Measurements from ENCODE around the gene EEPD1.

Gene EEPD1

DNA sequence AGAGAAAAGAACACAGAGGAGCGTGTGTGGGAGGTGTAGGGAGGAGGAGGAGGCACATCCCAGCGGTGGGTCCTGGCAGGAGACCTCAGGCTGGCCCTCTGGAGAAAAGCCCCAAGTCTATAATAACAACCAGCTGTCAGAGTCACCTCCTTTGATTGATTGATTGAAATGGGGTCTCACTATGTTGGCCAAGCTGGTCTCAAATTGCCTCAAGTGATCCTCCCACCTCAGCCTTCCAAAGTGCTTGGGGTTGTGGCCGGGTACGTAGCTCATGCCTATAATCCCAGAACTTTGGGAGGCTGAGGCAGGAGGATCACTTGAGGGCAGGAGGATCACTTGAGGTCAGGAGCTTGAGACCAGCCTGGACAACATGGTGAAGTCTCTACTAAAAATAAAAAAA is 133.6 kb downstream of the EEPD1 start:
- Histone ChIP-seq H3K27me3 (ENCODE audit: control insufficient read depth, insufficient read depth, low read length) (no peaks in the 10 kb centered on the region), H3K9me3 (ENCODE audit: control insufficient read depth, low read length) (no peaks in the 10 kb centered on the region), H3K9ac (ENCODE audit: low read length) (no peak overlapping the region), H3K4me1 (ENCODE audit: control insufficient read depth, insufficient read depth, low read length) (peaks cover 53% of the 10 kb centered on the region), H3K36me3 (ENCODE audit: control insufficient read depth, insufficient read depth, low read length) (no peaks in the 10 kb centered on the region), H3K4me3 (ENCODE audit: low read length) (no peak overlapping the region)

DNA sequence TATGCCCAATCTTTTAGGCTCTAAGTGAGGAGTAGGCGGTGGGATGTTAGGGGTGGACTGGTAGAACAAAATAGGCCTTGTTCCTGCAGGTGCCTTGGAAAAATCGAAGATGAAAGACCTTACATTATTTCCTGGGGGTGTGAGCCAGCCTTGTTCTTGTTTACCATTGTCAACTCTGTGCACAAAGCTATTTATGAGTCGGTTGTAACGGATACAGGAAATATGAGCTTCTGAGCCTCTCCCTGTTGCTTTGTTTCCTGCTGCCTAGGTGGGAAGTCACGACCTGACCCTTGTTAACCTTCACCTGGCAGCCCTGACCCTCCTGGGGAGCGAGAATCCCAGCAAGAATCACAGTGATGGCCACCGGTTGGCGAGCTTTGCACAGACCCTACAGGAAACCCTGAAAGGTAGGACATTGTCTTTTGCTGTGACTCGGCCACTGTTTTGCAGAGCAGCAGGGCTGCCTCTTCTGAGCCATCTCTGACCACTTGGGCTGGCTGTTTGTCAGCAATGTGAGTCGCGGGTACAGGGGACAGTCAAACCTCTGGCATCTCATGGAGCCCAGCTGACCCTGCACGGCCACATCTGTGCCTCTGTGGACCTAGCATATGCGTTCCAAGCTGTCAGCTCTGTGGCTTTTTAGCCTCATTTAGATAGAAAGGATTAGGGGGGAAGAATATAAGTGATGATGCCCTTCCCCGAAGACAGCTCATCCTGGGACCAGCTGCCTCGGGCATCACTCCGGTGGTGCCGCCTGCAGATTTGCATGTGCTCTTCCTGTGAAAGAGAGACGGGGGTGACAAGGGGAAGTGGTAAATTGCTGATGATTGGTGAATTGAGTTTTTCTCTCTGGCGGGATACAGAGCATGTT is 134.6 kb downstream of the EEPD1 start:
- H3K9ac ChIP-seq (ENCODE audit: low read length) = no peak overlapping the region
- no peak overlapping the region for H3K4me3 ChIP-seq (ENCODE audit: low read length)
- H3K27me3 ChIP-seq (ENCODE audit: control insufficient read depth, insufficient read depth, low read length) = no peaks in the 10 kb centered on the region
- H3K4me1 ChIP-seq (ENCODE audit: control insufficient read depth, insufficient read depth, low read length) = peaks cover 54% of the 10 kb centered on the region
- H3K36me3 ChIP-seq (ENCODE audit: control insufficient read depth, insufficient read depth, low read length) = no peaks in the 10 kb centered on the region
- no peaks in the 10 kb centered on the region for H3K9me3 ChIP-seq (ENCODE audit: control insufficient read depth, low read length)

DNA sequence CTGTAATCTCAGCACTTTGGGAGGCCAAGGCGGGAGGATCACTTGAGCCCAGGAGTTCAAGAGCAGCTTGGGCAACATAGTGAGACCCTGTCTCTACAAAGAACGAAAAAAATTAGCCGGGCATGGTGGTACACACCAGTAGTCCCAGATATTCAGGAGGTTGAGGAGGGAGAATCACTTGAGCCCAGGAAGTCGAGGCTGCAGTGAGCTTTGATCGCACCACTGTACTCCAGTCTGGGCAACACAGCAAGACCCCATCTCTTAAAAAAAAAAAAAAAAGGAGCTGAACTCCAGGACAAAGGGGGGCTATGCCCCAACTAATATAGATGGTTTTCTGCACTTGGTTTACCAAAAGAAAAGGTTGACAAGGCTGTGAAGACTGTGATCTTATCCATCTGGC is 135.4 kb downstream of the EEPD1 start:
- H3K9ac ChIP-seq (ENCODE audit: low read length) = no peak overlapping the region

DNA sequence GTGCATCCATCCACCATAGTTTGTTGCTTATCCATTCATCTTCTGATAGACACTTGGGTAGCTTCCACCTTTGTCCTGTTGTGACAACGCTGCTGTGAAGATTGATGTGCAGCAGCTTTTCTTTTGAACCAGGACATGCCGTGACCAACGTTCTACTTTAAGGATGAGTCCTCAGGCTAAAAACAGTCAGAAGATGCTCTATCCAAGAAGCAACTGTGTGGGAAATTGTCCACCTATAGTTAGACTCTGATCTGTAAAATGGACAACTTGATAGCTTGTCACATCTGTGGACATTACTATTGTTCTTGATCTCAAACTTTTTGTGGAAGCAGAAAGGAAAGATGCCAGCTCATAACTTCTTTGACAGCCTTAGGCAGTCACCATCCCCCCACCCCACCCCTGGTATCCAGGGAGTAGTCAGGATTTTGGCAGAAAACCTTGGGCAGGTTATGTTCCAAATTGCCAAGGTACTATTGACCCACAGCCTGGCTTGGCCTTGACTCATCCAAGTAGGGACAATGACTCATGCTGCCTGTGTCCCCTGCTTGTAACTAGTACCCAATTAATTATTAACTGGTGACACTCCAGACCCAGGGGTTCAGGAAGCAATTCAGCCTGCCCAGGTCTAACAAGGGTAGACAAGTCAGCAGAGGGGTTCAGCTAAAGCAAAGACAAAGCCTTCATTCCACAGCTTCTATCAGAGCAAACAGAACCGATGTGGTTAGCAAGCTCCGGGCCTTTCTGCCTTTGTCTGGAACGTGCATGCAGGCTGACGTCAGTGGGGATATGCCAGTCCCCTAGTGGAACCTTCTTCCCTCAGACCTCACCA is 137.0 kb downstream of the EEPD1 start:
- H3K4me3 ChIP-seq (ENCODE audit: low read length) = no peak overlapping the region
- H3K36me3 ChIP-seq (ENCODE audit: control insufficient read depth, insufficient read depth, low read length) = no peaks in the 10 kb centered on the region
- peak overlapping the region; percentile 64 for H3K9ac ChIP-seq (ENCODE audit: low read length)
- H3K9me3 ChIP-seq (ENCODE audit: control insufficient read depth, low read length) = no peaks in the 10 kb centered on the region
- no peaks in the 10 kb centered on the region for H3K27me3 ChIP-seq (ENCODE audit: control insufficient read depth, insufficient read depth, low read length)
- H3K4me1 ChIP-seq (ENCODE audit: control insufficient read depth, insufficient read depth, low read length) = peaks cover 55% of the 10 kb centered on the region

More for the DNA sequence above, 135.4 kb downstream of the EEPD1 start:
- Histone ChIP-seq H3K9me3 (ENCODE audit: control insufficient read depth, low read length) (no peaks in the 10 kb centered on the region), H3K27me3 (ENCODE audit: control insufficient read depth, insufficient read depth, low read length) (no peaks in the 10 kb centered on the region), H3K36me3 (ENCODE audit: control insufficient read depth, insufficient read depth, low read length) (no peaks in the 10 kb centered on the region), H3K4me3 (ENCODE audit: low read length) (no peak overlapping the region), H3K4me1 (ENCODE audit: control insufficient read depth, insufficient read depth, low read length) (peaks cover 55% of the 10 kb centered on the region)

DNA sequence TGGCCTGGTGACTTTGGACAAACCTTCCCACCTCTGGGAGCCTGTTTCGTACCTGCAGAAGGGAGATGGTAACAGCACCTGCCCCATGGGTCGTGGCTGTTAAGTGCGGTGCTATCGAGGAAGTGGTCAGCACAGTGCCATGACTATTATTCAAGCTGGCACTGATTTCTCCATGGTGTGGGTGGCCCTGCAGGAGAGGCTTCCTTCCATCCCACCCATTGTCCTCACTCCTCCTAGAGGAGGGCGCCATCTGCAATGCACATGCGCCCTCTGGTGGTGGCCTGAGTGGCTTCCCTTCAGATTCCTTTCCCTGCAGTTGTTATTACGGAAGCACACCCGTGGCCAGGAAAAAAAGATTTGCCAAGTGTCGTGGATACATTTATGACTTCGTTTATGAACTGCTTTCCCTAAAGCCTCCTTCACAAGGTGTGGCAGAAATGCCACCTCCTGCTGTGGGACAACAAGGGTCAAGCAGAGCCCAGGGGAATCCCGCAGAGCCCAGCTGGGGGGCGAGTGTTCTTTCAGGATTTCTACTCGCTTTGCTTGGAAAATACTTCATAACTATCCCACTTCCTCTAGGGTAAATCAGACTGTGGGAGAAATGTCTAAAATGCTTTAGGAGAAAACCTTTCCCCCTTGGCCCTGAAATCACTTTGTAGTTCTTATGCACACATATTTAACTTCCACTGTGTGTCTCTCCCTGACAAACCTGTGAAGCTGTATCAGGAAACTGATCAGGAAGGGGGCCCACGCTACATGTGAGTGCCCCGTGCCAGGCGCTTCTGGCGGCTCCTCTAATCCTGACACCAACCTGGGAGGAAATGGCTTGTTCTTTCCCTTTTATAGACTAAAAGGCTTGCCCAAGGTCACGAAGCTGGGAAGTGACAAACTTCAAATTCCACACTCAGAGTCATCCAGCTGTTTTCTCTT is 138.6 kb downstream of the EEPD1 start:
- no peaks in the 10 kb centered on the region for H3K27me3 ChIP-seq (ENCODE audit: control insufficient read depth, insufficient read depth, low read length)
- H3K4me3 ChIP-seq (ENCODE audit: low read length) = peak overlapping the region; percentile 35
- no peaks in the 10 kb centered on the region for H3K9me3 ChIP-seq (ENCODE audit: control insufficient read depth, low read length)
- no peaks in the 10 kb centered on the region for H3K36me3 ChIP-seq (ENCODE audit: control insufficient read depth, insufficient read depth, low read length)
- H3K4me1 ChIP-seq (ENCODE audit: control insufficient read depth, insufficient read depth, low read length) = peaks cover 46% of the 10 kb centered on the region
- H3K9ac ChIP-seq (ENCODE audit: low read length) = peak overlapping the region; percentile 83

GRCh38 chr7:36295090-36295489 is 142.0 kb downstream of the EEPD1 start:
- Histone ChIP-seq H3K9ac (ENCODE audit: low read length) (no peak overlapping the region), H3K9me3 (ENCODE audit: control insufficient read depth, low read length) (no peaks in the 10 kb centered on the region), H3K27me3 (ENCODE audit: control insufficient read depth, insufficient read depth, low read length) (no peaks in the 10 kb centered on the region), H3K4me1 (ENCODE audit: control insufficient read depth, insufficient read depth, low read length) (peaks cover 26% of the 10 kb centered on the region), H3K36me3 (ENCODE audit: control insufficient read depth, insufficient read depth, low read length) (no peaks in the 10 kb centered on the region), H3K4me3 (ENCODE audit: low read length) (no peak overlapping the region)

DNA sequence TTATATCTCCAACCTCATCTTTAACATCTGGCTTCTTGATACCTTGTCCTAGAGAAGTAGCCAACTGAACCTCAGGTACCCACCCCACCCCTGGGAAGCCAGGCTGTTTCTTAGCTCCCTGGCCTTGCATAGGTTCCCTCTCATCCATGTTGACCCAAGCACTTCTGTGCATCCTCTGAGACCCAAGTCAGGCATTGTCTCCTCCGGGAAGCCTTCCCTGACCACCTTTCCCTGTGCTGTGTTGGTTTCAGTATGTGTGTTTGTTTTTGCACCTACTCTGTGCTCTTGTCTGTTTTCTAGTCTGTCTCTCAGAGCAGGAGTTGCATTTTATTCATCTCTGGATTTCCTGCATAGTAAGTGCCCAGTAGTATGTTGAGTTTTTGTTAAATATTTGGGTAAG is 143.2 kb downstream of the EEPD1 start:
- Histone ChIP-seq H3K4me3 (ENCODE audit: low read length) (no peak overlapping the region), H3K9ac (ENCODE audit: low read length) (no peak overlapping the region), H3K4me1 (ENCODE audit: control insufficient read depth, insufficient read depth, low read length) (peaks cover 18% of the 10 kb centered on the region), H3K36me3 (ENCODE audit: control insufficient read depth, insufficient read depth, low read length) (no peaks in the 10 kb centered on the region), H3K9me3 (ENCODE audit: control insufficient read depth, low read length) (no peaks in the 10 kb centered on the region), H3K27me3 (ENCODE audit: control insufficient read depth, insufficient read depth, low read length) (no peaks in the 10 kb centered on the region)

DNA sequence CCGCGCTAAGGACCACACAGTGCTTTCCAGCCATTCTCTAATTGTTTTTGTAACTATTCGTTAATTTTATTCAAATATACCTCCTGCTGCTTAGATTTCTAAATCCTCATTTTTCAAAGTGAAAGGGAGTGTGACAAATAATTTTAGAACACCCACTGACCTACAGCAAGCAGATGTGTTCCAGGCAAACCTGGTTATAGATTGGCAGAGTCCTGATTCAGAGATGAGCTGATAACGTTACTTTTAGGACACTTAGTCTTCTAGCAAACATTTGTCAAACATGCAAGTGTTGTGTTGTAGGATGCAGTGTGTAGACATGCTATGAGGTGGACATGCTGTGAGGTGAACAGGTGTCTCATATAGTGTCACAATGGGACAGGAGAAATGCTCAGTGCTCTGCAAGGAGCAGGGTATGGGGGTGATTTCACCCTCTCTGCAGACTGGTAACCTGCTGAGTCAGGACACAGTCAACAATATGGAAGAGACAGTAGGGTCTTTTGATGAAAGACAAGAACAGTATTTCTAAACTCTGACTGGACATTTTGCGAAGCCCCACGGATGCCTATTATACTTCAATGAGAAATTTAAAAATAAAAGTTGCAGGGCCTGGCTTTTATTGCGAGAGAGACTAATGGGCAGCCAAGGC is 144.4 kb downstream of the EEPD1 start:
- Histone ChIP-seq H3K4me1 (ENCODE audit: control insufficient read depth, insufficient read depth, low read length) (peaks cover 7% of the 10 kb centered on the region), H3K27me3 (ENCODE audit: control insufficient read depth, insufficient read depth, low read length) (no peaks in the 10 kb centered on the region), H3K36me3 (ENCODE audit: control insufficient read depth, insufficient read depth, low read length) (no peaks in the 10 kb centered on the region), H3K9me3 (ENCODE audit: control insufficient read depth, low read length) (no peaks in the 10 kb centered on the region), H3K9ac (ENCODE audit: low read length) (no peak overlapping the region), H3K4me3 (ENCODE audit: low read length) (no peak overlapping the region)

- Histone ChIP-seq H3K4me3 (ENCODE audit: low read length) (no peak overlapping the region), H3K4me1 (ENCODE audit: control insufficient read depth, insufficient read depth, low read length) (peaks cover 5% of the 10 kb centered on the region), H3K27me3 (ENCODE audit: control insufficient read depth, insufficient read depth, low read length) (no peaks in the 10 kb centered on the region), H3K9ac (ENCODE audit: low read length) (no peak overlapping the region), H3K36me3 (ENCODE audit: control insufficient read depth, insufficient read depth, low read length) (no peaks in the 10 kb centered on the region), H3K9me3 (ENCODE audit: control insufficient read depth, low read length) (no peaks in the 10 kb centered on the region)
These were observed 145.1 kb downstream of the EEPD1 start for GRCh38 chr7:36298106-36298505.

GRCh38 chr7:36299223-36299774 is 146.2 kb downstream of the EEPD1 start:
- no peaks in the 10 kb centered on the region for H3K36me3 ChIP-seq (ENCODE audit: control insufficient read depth, insufficient read depth, low read length)

GRCh38 chr7:36299823-36300341 is 146.8 kb downstream of the EEPD1 start:
- Histone ChIP-seq H3K27me3 (ENCODE audit: control insufficient read depth, insufficient read depth, low read length) (no peaks in the 10 kb centered on the region), H3K9ac (ENCODE audit: low read length) (no peak overlapping the region), H3K36me3 (ENCODE audit: control insufficient read depth, insufficient read depth, low read length) (no peaks in the 10 kb centered on the region), H3K4me3 (ENCODE audit: low read length) (no peak overlapping the region), H3K9me3 (ENCODE audit: control insufficient read depth, low read length) (no peaks in the 10 kb centered on the region), H3K4me1 (ENCODE audit: control insufficient read depth, insufficient read depth, low read length) (peaks cover 20% of the 10 kb centered on the region)

More at GRCh38 chr7:36299223-36299774, 146.2 kb downstream of the EEPD1 start:
- peaks cover 16% of the 10 kb centered on the region for H3K4me1 ChIP-seq (ENCODE audit: control insufficient read depth, insufficient read depth, low read length)
- no peak overlapping the region for H3K4me3 ChIP-seq (ENCODE audit: low read length)
- no peaks in the 10 kb centered on the region for H3K9me3 ChIP-seq (ENCODE audit: control insufficient read depth, low read length)
- H3K9ac ChIP-seq (ENCODE audit: low read length) = no peak overlapping the region
- H3K27me3 ChIP-seq (ENCODE audit: control insufficient read depth, insufficient read depth, low read length) = no peaks in the 10 kb centered on the region

All from mucosa of stomach (tissue), 1 donor.